ENCODE measurements around the gene OPN4. TPM values are rescaled to one million over a fixed set of nuclear protein-coding genes. Genes with fewer than 3 reads are reported as not detected.

The OPN4 gene
- total RNA-seq, 2 experiments from 2014 or later = not detected

DNA sequence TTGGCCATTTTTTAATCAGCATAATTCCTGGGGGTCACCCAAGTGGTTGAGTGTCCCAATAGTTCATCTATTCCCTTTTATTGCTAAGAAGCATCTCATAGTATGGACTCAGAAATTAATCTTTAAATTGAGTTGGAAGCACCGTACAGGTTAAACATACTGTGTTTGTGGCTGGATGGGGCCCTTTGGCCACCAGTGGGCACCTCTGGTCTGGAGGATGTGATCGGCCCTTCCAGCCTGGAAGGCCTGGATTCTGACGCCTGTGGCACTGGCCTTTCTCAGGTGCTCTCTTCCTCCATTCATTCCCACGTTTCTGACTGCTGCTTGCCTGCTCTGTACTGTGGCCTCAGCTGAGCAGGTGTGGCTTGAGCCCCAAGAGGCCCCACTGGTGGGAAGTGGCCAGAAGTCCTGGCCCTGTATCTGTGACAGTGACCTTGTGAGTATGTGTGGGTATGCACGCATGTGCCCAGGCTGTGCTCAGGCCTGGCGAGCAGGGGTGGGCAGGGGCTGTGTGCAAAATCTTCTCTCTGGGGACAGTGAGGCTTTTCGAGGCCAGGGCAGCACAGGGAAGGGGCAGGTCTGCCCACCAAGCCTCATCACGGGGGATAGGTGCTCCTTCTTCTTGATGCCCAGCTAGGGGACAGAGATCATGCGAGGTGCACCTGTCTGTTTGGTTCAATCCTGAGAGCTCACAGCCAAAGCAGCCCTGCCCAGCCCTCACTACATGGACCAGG, 44.0 kb downstream of the OPN4 start:
- ATAC-seq = no peak
- TF ChIP-seq, protein P1, sequence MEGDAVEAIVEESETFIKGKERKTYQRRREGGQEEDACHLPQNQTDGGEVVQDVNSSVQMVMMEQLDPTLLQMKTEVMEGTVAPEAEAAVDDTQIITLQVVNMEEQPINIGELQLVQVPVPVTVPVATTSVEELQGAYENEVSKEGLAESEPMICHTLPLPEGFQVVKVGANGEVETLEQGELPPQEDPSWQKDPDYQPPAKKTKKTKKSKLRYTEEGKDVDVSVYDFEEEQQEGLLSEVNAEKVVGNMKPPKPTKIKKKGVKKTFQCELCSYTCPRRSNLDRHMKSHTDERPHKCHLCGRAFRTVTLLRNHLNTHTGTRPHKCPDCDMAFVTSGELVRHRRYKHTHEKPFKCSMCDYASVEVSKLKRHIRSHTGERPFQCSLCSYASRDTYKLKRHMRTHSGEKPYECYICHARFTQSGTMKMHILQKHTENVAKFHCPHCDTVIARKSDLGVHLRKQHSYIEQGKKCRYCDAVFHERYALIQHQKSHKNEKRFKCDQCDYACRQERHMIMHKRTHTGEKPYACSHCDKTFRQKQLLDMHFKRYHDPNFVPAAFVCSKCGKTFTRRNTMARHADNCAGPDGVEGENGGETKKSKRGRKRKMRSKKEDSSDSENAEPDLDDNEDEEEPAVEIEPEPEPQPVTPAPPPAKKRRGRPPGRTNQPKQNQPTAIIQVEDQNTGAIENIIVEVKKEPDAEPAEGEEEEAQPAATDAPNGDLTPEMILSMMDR (IDR thresholded peaks at IDR 0.05) = no peak
- H3K9me3 Mint-ChIP-seq = no peaks in the 10 kb centered on the region
- intact Hi-C loops (cut with micrococcal nuclease) = no loop called here
- DNase-seq = no peak
- ChIA-PET CTCF (no interaction called here), POLR2A (no interaction called here)
- H3K4me1 Mint-ChIP-seq (ENCODE audit: low read depth) = no peaks in the 10 kb centered on the region
- no peaks in the 10 kb centered on the region for H3K36me3 Mint-ChIP-seq (ENCODE audit: low read depth)
- H3K27ac Mint-ChIP-seq = no peak overlapping the region
- no peak overlapping the region for H3K4me3 Mint-ChIP-seq
- no peaks in the 10 kb centered on the region for H3K27me3 Mint-ChIP-seq

DNA sequence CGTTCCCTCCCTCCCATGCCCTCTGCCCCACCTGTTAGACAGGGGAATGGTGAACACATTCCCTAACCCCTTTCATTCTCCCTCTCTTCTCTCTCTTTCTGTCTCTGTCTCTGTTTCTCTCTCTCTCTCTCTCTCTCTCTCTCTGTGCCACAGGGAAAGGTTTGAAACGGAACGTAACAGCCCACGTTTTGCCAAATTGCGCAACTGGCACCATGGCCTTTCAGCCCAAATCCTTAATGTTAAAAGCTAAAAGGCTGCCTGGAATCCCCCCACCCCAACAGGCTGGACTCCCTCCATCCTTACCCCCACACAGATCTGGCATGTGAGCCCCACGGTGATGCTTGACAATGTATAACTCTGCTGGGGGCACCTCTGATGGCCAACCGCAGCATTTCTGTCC, 44.8 kb downstream of the OPN4 start:
- no peak for ATAC-seq
- CTCF ChIA-PET = no interaction called here

DNA sequence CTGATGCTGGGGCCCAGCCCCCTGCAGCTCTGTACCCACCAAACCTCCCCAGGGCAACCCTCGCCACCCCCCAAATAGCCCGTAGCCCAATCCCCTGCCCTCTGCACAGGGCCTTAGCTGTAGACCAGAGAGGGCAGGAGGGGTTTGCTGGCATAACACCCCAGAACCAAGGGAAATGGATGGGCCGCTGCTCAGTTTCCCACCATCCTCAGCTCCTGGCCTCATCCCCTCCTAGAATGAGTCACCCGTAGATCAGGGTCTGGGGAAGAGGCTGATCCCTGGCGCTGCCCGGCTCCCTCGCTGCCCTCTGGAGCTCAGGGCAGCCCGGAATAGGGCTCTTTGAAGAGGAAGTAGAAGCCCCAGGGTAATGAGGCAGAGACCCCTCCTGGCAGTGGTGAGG, 45.2 kb downstream of the OPN4 start:
- H3K4me3 Mint-ChIP-seq = no peak overlapping the region
- TF ChIP-seq, protein P1 (IDR thresholded peaks at IDR 0.05) = no peak
- ChIA-PET CTCF (interaction anchor here (1.3 kb wide), 1 partner anchor 208 kb away, joined by 3 read pairs; no protein-coding TSS in a partner anchor), POLR2A (interaction anchor here (1.1 kb wide), 1 partner anchor 11 kb away, joined by 3 read pairs; no protein-coding TSS in a partner anchor)
- no peaks in the 10 kb centered on the region for H3K36me3 Mint-ChIP-seq (ENCODE audit: low read depth)
- ATAC-seq = no peak
- no peak for DNase-seq
- H3K9me3 Mint-ChIP-seq = no peaks in the 10 kb centered on the region
- no peak overlapping the region for H3K27ac Mint-ChIP-seq
- no peaks in the 10 kb centered on the region for H3K27me3 Mint-ChIP-seq
- H3K4me1 Mint-ChIP-seq (ENCODE audit: low read depth) = no peaks in the 10 kb centered on the region
- intact Hi-C loops (cut with micrococcal nuclease) = no loop called here

More for the DNA sequence above, 44.8 kb downstream of the OPN4 start:
- no peaks in the 10 kb centered on the region for H3K9me3 Mint-ChIP-seq
- H3K36me3 Mint-ChIP-seq (ENCODE audit: low read depth) = no peaks in the 10 kb centered on the region
- POLR2A ChIA-PET = no interaction called here
- TF ChIP-seq, protein P1 (IDR thresholded peaks at IDR 0.05) = no peak
- no peak overlapping the region for H3K27ac Mint-ChIP-seq
- DNase-seq = no peak
- intact Hi-C loops (cut with micrococcal nuclease) = no loop called here
- H3K4me3 Mint-ChIP-seq = no peak overlapping the region
- H3K4me1 Mint-ChIP-seq (ENCODE audit: low read depth) = no peaks in the 10 kb centered on the region
- H3K27me3 Mint-ChIP-seq = no peaks in the 10 kb centered on the region

DNA sequence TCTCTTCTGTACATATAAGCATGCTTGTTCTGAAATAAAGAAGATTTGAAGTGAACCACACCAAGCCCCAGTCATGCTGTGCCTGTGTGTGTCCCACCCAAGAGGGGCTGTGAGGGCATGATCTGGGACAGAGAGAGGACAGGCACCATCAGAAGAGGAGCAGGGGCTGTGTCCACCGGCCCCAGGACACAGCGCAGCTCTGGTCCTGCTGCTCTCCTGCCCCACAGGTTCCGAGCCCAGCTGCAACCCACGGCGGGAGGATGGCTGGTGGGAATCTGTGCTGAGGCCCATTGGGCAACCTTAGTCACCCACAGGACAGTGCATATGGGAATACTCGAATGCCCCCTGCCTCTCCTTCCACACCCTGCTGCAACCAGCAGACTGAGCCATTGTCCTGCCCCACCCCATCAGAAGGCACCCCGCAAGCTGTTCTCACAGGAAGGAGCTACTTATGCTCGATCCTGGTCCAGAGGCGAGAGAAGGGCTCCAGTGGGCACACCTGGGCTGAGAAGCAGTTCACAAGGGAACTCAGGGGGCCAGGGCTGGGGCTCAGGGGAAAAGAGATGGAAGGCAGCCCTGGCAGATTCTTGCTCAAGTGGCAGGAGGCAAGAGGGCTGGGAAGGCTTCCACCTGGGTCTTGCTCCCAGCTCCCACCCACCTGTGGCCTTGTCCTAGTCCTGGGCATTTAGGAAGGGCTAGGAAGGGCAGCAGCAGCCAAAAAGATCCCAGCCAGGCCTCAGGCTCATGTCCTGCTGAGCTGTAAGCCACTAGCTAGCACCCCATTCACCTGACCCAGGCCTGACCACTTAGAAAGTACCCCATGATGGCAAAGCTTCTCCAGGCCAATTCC, 45.9 kb downstream of the OPN4 start:
- DNase-seq (no peak), ATAC-seq (no peak)
- H3K4me1 Mint-ChIP-seq (ENCODE audit: low read depth) = no peaks in the 10 kb centered on the region
- ChIA-PET POLR2A (interaction anchor here (1.1 kb wide), 1 partner anchor 11 kb away, joined by 3 read pairs; no protein-coding TSS in a partner anchor), CTCF (interaction anchor here (1.3 kb wide), 1 partner anchor 207 kb away, joined by 3 read pairs; no protein-coding TSS in a partner anchor)
- no peaks in the 10 kb centered on the region for H3K9me3 Mint-ChIP-seq
- no peaks in the 10 kb centered on the region for H3K27me3 Mint-ChIP-seq
- H3K27ac Mint-ChIP-seq = no peak overlapping the region
- H3K36me3 Mint-ChIP-seq (ENCODE audit: low read depth) = no peaks in the 10 kb centered on the region
- intact Hi-C loops (cut with micrococcal nuclease) = no loop called here
- TF ChIP-seq, protein P1 (IDR thresholded peaks at IDR 0.05) = no peak
- H3K4me3 Mint-ChIP-seq = no peak overlapping the region
